CD4-positive, alpha-beta T cell treated with Interferon alpha-2 for 1 hour (primary cell): ENCODE measurements around the gene NCKAP5.

ENCODE experiments used
- DNase-seq, 2 donors: peaks; one replicate each; pipeline ENCODE4 v3.0.0-alpha.2; 2020 to 2022

NCKAP5 gene

DNA sequence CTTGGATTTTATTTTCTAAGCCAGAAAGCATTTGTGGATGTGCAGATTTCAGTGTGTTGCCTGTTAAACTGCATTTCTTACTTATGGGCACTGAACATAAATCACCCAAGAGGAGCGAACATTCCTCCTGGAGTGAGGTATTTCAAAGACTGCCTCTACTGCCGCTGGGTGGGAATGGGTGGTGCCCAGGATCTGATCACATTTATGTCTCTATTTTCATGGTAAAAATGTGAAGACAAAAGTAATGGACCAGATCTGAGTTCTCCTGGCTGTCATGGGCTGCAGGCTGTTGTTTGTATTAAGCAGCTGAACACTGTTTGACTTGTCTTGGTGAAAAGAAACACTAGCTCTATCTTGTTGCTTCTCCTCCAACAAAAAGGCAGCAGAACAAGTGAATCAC, 251.7 kb downstream of the NCKAP5 start:
- no peak for DNase-seq

- DNase-seq: no peak
Measured at GRCh38 chr2:133315280-133315679, 253.0 kb downstream of the NCKAP5 start.

DNA sequence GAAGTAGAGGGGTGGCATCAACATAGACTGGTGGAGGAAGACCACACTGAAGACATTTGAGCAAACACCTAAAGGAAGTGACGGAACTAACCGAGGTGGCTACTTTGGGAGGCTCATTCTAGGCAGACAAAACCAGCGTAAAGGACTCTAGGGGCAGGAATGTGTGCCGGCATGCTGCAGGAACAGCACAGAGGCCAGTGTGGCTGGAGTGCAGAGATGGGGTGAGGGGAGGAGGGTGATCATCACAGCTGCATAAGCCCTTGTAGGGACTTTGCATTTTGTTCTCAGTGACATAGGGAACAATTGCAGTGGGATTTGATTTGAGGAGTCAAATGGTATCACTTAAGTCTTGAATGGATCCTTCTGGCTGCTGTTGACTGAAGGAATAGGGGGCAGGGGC, 253.5 kb downstream of the NCKAP5 start:
- DNase-seq: no peak

DNA sequence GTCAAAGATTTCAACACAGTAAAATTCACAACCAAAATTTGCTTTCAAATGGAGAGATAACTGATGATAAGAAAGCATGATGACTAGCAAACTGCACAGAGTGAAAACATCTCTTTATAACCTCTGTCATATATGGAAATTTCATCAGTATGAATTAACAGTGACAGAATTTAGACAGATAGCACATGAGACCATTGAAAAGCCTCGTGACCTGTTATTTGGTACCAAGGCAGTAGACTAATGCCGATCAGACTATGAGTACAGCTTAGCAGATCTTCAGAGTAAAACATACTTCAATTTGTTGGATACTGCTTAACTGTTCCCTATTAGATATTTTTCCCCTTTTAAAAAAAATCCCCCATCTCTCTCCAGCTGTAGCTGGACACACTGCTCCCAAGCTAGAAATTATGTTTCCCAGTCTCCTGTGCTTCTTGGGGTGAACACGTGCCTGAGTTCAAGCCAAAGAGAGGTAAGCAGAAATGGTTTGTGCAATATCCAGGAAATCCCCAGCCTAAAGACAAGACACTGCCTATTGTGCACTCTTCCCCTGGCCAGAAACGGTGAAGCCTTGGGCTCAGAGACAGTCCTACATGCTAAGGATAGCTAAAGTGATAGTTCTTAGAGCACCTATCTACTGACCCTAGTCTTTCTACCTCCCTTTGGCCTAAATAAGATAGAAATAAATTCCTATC, 256.1 kb downstream of the NCKAP5 start:
- DNase-seq: no peak

DNA sequence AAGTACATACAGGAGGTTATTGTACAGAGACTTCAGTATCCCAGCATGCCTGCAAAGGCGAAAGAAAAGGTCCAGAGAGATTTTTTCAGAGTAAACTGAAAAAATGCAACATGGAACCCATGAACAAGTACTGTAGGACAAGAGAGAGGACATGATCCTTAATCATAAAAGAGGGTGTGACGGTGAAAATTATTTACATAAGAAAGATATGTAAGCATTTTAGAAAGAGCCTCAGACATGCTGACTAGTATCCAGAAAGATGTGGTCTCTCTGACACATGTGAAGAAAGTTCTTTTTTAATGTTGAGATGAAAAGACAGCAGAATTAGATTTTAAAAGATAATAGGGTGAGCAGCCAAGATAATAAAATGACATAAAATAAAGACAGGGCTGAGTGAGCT, 262.0 kb downstream of the NCKAP5 start:
- no peak for DNase-seq

DNA sequence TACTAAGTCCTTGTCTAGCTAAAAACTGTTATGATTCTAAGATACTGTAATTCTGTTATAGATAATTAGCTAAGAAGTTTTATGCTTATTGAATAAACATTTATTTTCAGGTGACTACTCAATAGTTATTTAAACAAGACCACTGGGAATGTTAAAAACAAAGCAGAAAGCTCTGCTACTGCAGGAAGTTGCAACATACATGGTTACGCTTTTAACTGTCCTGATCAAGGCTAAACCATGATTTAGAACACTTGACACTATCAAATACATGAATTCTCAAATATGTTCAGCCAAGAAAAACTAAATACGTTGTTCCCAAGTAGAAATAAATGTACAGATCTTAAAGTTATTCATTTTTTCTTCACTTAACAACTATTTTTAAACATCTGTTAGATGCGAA, 263.9 kb downstream of the NCKAP5 start:
- DNase-seq: no peak

DNA sequence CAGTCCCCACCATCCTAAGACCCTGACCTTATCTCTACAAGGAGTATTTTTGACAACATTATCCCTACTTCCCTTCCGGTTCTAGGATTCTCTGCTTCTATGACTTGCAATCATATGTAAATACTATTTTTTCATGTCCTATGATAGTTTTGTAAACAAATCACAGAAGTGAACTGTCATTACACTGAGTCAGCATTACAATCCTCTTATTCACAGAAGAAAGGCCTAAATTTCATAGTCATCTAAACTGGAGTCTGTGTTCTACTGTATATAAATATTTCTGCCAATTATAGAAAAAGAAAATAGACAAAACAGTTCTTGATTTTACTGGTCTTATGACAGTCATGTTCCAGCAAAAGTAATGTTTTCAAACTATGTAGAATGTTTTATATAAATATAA, 265.1 kb downstream of the NCKAP5 start:
- no peak for DNase-seq

GRCh38 chr2:133296401-133296800, 271.9 kb downstream of the NCKAP5 start:
- no peak for DNase-seq

DNA sequence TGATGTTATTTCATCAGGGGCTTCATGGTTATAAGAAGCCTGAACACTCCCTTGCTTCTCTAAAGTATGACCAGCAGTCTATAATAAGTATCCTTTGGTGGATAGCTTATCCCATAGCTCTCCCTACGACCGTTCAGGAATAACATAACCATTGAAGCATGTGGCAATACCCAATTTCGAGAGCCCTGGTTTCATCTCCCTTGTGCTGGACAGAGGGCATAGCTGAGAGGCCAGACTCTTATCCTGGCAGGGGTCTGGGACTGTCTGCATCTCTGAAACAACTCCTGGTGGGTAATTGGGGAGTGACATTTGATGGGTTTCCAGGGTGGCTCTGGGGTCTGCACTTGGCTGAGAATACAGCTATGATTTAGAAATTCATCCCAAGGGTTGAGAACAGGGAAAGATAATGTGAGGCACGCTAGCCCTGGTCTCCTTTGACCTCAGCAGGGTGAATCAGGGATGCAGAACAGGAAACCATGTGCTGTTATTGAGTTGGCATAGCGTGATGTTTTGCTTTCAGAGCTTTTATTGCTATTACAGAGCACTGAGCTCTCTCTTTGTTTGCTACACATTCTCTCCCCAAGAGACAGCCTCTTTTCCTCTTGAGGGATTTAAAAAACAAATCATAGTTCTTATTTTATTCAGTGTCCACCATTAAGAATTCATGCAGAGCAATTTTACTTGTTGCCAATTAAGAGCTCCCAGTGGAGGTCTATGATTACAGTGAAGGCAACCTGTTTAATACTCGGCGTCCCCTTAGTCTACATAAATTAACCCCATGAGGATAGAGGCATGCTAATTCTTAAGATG, 274.5 kb downstream of the NCKAP5 start:
- no peak for DNase-seq

- DNase-seq: no peak
Measured at GRCh38 chr2:133292259-133292658, 276.0 kb downstream of the NCKAP5 start.

GRCh38 chr2:133287709-133288108, 280.6 kb downstream of the NCKAP5 start:
- no peak for DNase-seq

GRCh38 chr2:133286326-133286922, 281.8 kb downstream of the NCKAP5 start:
- DNase-seq: no peak

DNA sequence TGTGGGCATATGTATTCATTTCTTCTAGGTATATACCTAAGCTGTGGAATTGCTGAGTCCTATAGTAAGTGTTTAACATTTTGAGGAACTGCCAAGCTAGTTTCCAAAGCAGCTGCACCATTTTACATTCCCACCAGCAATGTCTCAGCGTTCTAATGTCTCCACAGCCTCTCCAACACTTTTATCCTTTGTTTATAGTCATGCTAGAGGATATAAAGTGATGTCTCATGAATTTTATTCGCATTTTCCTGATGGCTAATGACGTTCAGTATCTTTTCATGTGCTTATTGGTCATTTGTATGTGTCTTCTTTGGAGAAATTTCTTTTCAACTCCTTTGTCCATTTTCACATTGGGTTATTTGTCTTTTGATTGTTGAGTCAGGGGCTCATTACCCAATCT, 295.2 kb downstream of the NCKAP5 start:
- DNase-seq: no peak

- no peak for DNase-seq
Measured at GRCh38 chr2:133271105-133271504, 297.2 kb downstream of the NCKAP5 start.

DNA sequence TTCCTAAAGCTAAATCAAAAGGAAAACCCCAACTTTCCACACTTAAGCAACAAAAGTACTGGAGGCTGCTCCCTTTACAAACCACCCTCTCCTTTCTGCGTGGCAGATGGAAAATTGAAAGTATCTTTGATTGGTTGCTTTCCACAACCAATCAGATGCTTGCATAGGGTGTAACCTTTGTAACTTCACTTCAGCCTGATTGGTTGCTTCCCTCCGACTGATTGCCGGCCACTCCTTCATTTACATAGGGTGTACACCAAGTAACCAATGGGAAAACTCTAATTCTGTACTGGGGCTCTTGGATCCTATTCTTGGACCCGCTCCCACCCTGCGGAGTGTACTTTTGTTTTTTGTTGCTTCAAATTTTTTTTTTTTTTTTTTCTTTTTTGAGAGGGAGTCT, 297.7 kb downstream of the NCKAP5 start:
- DNase-seq: no peak

GRCh38 chr2:133266926-133267590, 301.2 kb downstream of the NCKAP5 start:
- no peak for DNase-seq

DNA sequence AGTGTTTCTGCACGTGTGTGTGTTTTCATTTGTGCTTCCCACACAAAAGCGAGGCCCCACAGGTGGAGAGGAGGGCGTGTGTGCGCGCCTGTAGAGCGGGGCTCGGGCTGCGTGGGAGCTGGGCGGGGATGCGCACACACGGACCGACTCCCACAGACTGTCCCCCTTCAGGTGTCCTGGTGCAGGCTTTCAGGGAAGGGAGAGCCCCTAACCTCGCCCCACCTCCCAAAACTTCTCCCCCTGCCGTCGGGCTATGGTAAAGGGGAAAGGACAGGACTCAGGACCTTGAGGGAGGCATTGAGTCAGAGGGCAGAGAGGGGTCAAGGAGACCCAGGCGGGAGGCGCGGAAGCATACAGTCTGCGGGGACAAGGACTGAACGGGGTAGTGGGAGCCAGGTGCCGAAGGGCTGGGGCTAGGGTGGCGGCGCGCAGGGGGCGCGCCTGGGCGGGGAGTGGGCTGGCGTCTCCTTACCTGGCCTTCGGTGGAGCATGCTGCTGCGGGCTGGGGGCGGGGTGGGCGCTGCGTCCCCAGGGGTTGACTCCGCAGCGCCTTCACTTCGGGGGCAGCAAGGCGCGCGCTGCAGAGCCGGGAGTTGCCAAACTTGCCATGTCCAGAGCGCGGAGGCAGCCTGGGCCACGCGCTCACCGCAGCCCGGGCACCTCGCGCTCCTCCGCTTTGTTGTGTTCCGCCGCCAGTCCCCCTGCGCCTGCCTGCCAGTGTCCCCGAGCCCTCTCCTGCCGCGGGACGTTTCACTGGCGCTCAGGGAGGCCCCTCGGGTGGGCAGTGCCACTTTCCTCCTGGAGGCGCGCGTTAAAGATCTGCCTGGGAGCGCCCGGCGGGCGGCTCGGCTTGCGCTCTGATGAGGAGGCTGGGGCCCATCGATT, 302.0 kb downstream of the NCKAP5 start:
- no peak for DNase-seq

DNA sequence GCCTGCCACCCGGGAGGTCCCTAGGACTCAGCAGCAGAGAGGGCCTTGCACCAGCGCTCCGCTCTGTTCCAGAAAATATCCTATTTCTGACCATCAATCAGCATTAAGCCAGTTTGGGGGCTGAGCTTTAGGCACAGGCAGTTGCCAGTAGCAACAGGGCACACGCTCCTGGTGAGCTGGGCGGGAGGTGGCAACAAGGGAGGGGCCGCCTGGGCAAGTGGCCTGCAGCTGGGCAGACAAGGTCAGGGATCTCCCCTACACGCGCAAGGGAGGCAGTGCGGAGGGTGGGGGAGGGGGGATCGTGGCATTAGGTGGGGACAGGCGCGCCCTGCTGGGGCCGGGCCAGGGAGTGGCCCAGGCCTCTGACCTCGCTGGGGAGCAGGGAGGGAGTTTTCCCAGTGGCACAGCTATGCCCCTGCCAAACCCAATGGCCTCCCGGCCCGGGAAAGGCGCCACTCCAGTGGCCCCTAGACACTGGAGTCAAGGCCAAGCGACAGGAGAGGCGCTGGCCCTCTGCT, 302.8 kb downstream of the NCKAP5 start:
- DNase-seq: no peak

GRCh38 chr2:133264989-133265401, 303.3 kb downstream of the NCKAP5 start:
- no peak for DNase-seq

DNA sequence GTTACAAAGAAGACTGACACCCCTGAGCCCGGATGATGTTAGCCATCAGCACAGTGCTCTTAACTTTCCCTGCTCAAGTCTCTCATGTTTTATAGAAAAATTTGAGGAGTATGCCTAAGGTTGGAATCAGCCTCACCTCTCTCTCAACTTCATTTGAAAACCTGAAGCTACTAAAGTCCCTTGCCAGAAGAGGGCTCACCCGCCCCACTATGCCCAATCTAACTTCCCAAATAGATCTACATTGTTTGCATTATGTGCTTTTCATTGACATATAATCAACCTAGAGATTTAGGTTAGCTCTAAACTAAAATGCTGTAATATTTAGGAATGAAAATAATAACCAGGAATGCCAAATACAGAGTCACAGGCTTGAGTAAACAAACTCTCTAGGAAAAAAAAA, 305.4 kb downstream of the NCKAP5 start:
- no peak for DNase-seq

DNA sequence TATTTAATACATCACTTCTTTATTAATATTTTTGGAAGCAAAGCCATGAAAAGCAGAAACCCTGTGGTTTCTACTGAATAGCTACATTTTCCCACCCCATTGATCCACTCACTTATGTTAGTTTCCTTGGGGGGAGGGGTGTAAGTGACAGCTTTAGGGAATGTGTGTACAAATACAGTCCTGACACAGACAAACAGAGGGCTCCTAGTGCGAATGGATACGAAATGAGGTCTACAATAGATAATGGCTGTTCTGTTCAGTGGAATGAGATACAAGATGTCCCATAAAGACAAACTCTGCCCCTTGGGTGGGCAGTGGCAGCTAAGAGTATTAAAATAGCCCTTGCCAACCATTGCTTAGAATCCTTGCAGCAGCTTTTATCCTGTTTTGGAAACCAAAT, 312.9 kb downstream of the NCKAP5 start:
- no peak for DNase-seq

DNA sequence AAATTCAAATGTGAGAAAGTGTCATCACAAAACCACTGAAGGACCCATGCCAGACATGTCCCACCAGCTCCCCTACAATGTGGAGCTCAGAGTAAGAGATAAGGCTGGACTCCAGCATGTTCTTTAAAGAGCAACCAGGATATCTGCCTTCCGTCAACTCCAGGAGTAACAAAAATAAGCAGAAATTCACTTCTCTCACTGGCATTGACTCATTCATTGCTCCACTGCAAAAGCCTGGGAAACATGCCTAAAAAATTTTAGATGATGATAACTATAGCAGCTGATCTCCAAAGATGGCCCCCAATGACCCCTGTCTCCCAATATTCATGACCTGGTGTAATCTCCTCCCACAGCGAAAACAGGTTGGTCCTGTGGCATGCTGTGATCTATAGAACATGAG, 314.5 kb downstream of the NCKAP5 start:
- no peak for DNase-seq
